ENCODE results near the gene CASP4.

GRCh38 chr11:104944076-104944475 lies 24.3 kb downstream of the CASP4 start:
- TF ChIP-seq, protein P1, sequence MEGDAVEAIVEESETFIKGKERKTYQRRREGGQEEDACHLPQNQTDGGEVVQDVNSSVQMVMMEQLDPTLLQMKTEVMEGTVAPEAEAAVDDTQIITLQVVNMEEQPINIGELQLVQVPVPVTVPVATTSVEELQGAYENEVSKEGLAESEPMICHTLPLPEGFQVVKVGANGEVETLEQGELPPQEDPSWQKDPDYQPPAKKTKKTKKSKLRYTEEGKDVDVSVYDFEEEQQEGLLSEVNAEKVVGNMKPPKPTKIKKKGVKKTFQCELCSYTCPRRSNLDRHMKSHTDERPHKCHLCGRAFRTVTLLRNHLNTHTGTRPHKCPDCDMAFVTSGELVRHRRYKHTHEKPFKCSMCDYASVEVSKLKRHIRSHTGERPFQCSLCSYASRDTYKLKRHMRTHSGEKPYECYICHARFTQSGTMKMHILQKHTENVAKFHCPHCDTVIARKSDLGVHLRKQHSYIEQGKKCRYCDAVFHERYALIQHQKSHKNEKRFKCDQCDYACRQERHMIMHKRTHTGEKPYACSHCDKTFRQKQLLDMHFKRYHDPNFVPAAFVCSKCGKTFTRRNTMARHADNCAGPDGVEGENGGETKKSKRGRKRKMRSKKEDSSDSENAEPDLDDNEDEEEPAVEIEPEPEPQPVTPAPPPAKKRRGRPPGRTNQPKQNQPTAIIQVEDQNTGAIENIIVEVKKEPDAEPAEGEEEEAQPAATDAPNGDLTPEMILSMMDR (IDR thresholded peaks at IDR 0.05), result no peak
- TF ChIP-seq POLR2A (IDR thresholded peaks at IDR 0.05), result no peak
